Bladder microvascular endothelial cell (primary cell): ENCODE data around the gene LLGL2. TPM values are rescaled to one million over a fixed set of nuclear protein-coding genes. Genes with fewer than 3 reads are reported as not detected.

ENCODE experiments used
- total RNA-seq: library from RNA; depleted of rRNA; stranded (reverse); fragments of >200 nt; gene quantifications from 2 replicates; pipeline ENCODE4 v1.2.3, GENCODE V29; 2014

The LLGL2 gene, protein sequence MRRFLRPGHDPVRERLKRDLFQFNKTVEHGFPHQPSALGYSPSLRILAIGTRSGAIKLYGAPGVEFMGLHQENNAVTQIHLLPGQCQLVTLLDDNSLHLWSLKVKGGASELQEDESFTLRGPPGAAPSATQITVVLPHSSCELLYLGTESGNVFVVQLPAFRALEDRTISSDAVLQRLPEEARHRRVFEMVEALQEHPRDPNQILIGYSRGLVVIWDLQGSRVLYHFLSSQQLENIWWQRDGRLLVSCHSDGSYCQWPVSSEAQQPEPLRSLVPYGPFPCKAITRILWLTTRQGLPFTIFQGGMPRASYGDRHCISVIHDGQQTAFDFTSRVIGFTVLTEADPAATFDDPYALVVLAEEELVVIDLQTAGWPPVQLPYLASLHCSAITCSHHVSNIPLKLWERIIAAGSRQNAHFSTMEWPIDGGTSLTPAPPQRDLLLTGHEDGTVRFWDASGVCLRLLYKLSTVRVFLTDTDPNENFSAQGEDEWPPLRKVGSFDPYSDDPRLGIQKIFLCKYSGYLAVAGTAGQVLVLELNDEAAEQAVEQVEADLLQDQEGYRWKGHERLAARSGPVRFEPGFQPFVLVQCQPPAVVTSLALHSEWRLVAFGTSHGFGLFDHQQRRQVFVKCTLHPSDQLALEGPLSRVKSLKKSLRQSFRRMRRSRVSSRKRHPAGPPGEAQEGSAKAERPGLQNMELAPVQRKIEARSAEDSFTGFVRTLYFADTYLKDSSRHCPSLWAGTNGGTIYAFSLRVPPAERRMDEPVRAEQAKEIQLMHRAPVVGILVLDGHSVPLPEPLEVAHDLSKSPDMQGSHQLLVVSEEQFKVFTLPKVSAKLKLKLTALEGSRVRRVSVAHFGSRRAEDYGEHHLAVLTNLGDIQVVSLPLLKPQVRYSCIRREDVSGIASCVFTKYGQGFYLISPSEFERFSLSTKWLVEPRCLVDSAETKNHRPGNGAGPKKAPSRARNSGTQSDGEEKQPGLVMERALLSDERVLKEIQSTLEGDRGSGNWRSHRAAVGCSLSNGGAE
- total RNA-seq, result 4.2 and 21.5 TPM in 2 replicates

DNA sequence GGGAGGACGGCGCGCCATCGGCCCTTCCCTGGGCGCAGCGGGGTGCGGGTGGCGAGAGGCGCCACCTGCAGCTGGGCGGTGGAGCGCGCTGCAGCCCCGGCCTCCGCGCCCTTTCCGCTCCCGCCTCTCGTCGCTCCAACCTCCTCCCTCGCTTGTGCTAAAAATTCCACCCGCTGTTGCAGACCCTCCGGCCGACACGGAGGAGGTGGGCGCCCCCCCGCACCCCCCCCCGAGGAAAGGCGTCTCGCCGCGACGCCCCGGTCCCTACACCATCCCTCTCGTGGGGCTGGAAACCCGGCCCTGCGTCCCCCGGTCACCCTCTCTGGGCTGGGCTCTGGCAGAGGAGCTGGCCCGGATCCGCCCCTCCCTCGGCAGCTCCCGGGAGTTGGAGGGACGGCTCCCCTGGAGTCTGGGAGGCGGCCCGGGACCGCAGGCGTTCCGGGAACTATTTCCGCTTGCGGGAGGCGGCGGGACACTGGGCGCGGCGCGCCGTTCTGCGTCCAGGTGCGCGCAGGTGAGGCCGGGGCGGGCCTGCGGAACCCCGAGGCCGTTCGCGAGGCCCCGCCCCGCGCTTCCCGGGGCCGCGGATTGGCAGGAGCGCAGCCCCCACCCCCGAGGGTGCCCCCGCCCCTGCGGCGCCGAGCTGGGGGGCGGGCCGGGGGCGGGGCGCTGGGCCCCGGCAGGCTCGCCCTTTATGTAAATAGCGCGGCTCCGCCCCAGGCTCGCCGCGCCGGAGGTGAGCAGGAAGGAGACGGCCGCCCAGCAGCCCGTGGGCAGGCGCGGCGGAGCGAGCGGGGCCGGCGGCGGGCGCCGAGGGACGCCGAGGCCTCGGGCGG, at the start of gene LLGL2:
Gene LLGL2 (plus strand): TSS at position 728 of the 836 bp plus-strand sequence. CDS start 17,730 bp downstream, outside the sequence.

GRCh38 chr17:75515496-75516254, 9.8 kb upstream of the LLGL2 start, which contains the start of gene CASKIN2:
TSS of gene CASKIN2 (minus strand) at chr17:75515537. CDS start at chr17:75513804, 1,733 bp downstream.

DNA sequence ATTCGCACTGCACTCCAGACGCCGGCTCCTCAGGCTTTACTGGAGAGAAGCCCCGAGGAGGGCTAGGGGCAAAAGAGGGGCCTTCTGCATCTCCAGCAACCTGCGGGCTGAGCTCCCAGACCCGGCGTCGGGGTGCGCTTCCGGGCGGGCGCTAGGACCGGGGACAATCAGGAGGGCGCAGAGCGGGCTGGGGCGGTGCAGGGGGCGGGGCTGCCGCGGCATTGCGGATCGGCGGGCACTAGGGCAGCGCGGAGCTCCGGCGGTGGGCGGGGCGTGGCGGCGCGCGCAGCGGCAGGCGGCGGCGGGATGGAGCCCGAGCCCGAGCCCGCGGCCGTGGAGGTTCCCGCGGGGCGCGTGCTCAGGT, 9.3 kb upstream of the LLGL2 start, which contains the start of gene TSEN54:
Gene TSEN54 (plus strand): TSS at position 274 of the 364 bp plus-strand sequence. CDS start 33 bp downstream, at position 307.

GRCh38 chr17:75587675-75588595, 62.4 kb downstream of the LLGL2 start, which contains the start of gene MYO15B:
TSS of gene MYO15B (plus strand) at chr17:75587800. CDS start at chr17:75588058, 258 bp downstream.

Other genes with a start within 250 kb of the LLGL2 start
- 6.6 and 9.8 TPM in 2 replicates for gene SLC25A19, start 236.3 kb upstream of the LLGL2 start, total RNA-seq
- gene GRB2, start 120.0 kb upstream of the LLGL2 start, total RNA-seq, result 70.6 and 112 TPM in 2 replicates
- gene TMEM94, start 69.1 kb upstream of the LLGL2 start, total RNA-seq, result 15.1 and 42.0 TPM in 2 replicates
- 11.2 and 25.2 TPM in 2 replicates for gene CASKIN2, start 10.2 kb upstream of the LLGL2 start, total RNA-seq
- 11.3 and 12.1 TPM in 2 replicates for gene TSEN54, start 9.2 kb upstream of the LLGL2 start, total RNA-seq
- 6.0 and 36.5 TPM in 2 replicates for gene MYO15B, start 62.1 kb downstream of the LLGL2 start, total RNA-seq
- not detected in 2 replicates for gene SMIM5, start 107.7 kb downstream of the LLGL2 start, total RNA-seq
- 7.1 and 23.6 TPM in 2 replicates for gene RECQL5, start 141.5 kb downstream of the LLGL2 start, total RNA-seq
- 63.3 and 68.3 TPM in 2 replicates for gene SAP30BP, start 141.6 kb downstream of the LLGL2 start, total RNA-seq
- gene ITGB4, start 195.8 kb downstream of the LLGL2 start, total RNA-seq, result 8.6 and 22.9 TPM in 2 replicates
- gene GALK1, start 239.5 kb downstream of the LLGL2 start, total RNA-seq, result 57.1 and 85.5 TPM in 2 replicates